T-cell (primary cell): Measurements from ENCODE around the gene ZFR. TPM values are rescaled to one million over a fixed set of nuclear protein-coding genes. Genes with fewer than 3 reads are reported as not detected.
A peak's percentile ranks its signal among the peaks of the same experiment; 100 is the strongest.
"Not testable (repeated sequence)": the region's sequence is repeated elsewhere in the genome, so short reads cannot be mapped to it uniquely, and the experiment has no call there.

ENCODE experiments used
- ATAC-seq, 4 experiments: fragments of 200-7000 bp in 3 of 4; fragments of 150-1000 bp in 1 of 4; cut with Tn5 transposase; replicated peaks in 1 of 4; 1 replicate in 3 of 4; 2 replicates in 1 of 4; pipeline ENCODE4 v1.10.0; 2021; ENCODE audit warnings: moderate library complexity in 3 of 4, mild to moderate bottlenecking in 2 of 4, moderate number of reproducible peaks in 1 of 4
- CTCF ChIA-PET, 2 donors: fragments of 300-600 bp; sonication (Branson Sonifier 250); formaldehyde crosslinking; loops; one replicate each; lab custom pipeline; 2022; ENCODE audit warnings: antibody characterized with exemption in 2 of 2; lab: Charles Lee
- POLR2A ChIA-PET, 2 donors: fragments of 300-600 bp; sonication (Branson Sonifier 250); formaldehyde crosslinking; loops; one replicate each; lab custom pipeline; 2022; ENCODE audit warnings: antibody characterized with exemption in 2 of 2; lab: Charles Lee
- DNase-seq, 35 experiments: peaks; one replicate each; pipeline versions ENCODE4 v3.0.0 to v3.0.0-alpha.2; 2013 to 2023
- H3K27ac ChIP-seq: one replicate; pipeline ENCODE4 v1.5.1; 2013; ENCODE audit warnings: low read length
- H3K27me3 ChIP-seq, 2 experiments: replicated peaks in 1 of 2; 1 replicate in 1 of 2; 2 replicates in 1 of 2; pipeline versions ENCODE4 v1.6.1 to v1.7.0; 2013; ENCODE audit warnings: low read length in 1 of 2, mixed read lengths in 1 of 2; ENCODE audit not compliant: control insufficient read depth in 2 of 2, insufficient read depth in 2 of 2; ENCODE audit errors: extremely low read depth in 1 of 2
- H3K36me3 ChIP-seq, 2 donors: 1 replicate in 1 of 2; 2 replicates in 1 of 2; pipeline versions ENCODE4 v1.6.1 to v1.7.0; 2013; ENCODE audit warnings: low read length in 1 of 2; ENCODE audit not compliant: control insufficient read depth in 2 of 2, insufficient read depth in 1 of 2; ENCODE audit errors: extremely low read depth in 1 of 2
- H3K4me1 ChIP-seq, 2 experiments: 1 replicate in 1 of 2; 2 replicates in 1 of 2; pipeline versions ENCODE4 v1.6.1 to v1.7.0; 2013; ENCODE audit warnings: low read length in 2 of 2, mixed read lengths in 1 of 2; ENCODE audit not compliant: insufficient read depth in 2 of 2, control insufficient read depth in 1 of 2; ENCODE audit errors: extremely low read depth in 1 of 2
- H3K4me3 ChIP-seq, 2 donors: 1 replicate in 1 of 2; 2 replicates in 1 of 2; pipeline versions ENCODE4 v1.5.1 to v1.7.0; 2013; ENCODE audit warnings: mild to moderate bottlenecking in 2 of 2, low read length in 1 of 2, moderate library complexity in 1 of 2; ENCODE audit not compliant: control insufficient read depth in 1 of 2; ENCODE audit errors: extremely low read depth in 1 of 2
- H3K9me3 ChIP-seq: 2 replicates; pipeline ENCODE4 v1.7.0; 2013
- H3K27ac Mint-ChIP-seq, 2 donors: one replicate each; pipeline ENCODE4 v1.8.0; 2020 to 2021; ENCODE audit warnings: mild to moderate bottlenecking in 2 of 2, mixed read lengths in 2 of 2
- H3K27me3 Mint-ChIP-seq, 2 donors: one replicate each; pipeline ENCODE4 v1.8.0; 2021 to 2022; ENCODE audit warnings: mixed read lengths in 2 of 2
- H3K36me3 Mint-ChIP-seq: one replicate; pipeline ENCODE4 v1.8.0; 2021; ENCODE audit warnings: mixed read lengths
- H3K4me1 Mint-ChIP-seq, 3 donors: one replicate each; pipeline ENCODE4 v1.8.0; 2020 to 2022; ENCODE audit warnings: mixed read lengths in 3 of 3, mild to moderate bottlenecking in 1 of 3
- H3K4me3 Mint-ChIP-seq, 3 donors: one replicate each; pipeline ENCODE4 v1.8.0; 2020 to 2022; ENCODE audit warnings: mild to moderate bottlenecking in 3 of 3, mixed read lengths in 3 of 3, moderate library complexity in 3 of 3
- H3K9me3 Mint-ChIP-seq, 3 donors: one replicate each; pipeline ENCODE4 v1.8.0; 2020 to 2022; ENCODE audit warnings: mixed read lengths in 3 of 3
- WGBS: methylation state at CpG from one replicate; pipeline ENCODE4 v1.1.5; 2013; ENCODE audit warnings: missing lambda C conversion rate; ENCODE audit not compliant: insufficient coverage; 5-methylcytosine and 5-hydroxymethylcytosine counted together
- total RNA-seq, 35 experiments: library from RNA in 6 of 35; stranded (reverse) in 6 of 35; fragments of 120-200 nt in 1 of 35; gene quantifications; one replicate each; pipeline versions ENCODE4 v1.2.1 to v1.2.4 and lab custom pipeline; 2013 to 2026

The ZFR gene
- total RNA-seq, 5 donors from 2014 or later (not counting 1 experiment from before 2014, with no cell fraction given) = 50.1 to 55.9 (median 54.2) TPM

DNA sequence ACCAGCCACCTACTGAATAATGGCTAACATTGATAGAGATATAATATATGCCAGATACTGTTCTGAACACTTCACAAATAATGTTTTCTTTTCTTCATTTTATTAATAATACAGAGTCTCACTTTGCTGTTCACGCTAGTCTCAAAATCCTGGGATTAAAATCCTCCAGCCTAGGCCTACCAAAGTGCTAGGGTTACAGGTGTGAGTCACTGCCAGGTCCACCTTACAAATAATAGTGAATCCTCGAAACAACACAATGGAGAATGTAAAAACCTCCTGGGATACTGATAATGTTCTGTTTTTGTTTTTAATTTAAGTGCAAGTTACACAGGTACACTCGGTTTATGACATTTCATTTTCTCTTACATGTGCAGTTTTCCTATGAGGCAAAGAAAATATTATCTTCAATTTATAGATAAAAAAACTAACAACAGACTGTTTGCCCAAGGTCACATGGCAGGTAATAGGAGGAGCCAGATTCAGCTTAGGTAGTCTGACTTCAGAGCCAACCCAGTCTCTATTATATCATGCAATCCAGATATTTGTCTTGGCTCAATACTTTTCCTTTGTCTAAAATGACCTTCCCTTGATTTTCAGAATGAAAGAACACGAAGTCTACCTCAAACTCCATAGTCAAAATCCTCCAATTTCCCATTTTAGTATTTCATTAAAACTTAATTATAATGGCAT, 7.8 kb downstream of the ZFR start:
- H3K4me3 ChIP-seq = no peak overlapping the region
- DNase-seq (no peak), ATAC-seq (no peak)
- Mint-ChIP-seq H3K27me3 (no peaks in the 10 kb centered on the region), H3K9me3 (no peaks in the 10 kb centered on the region), H3K4me1 (peaks cover 74 to 83% (median 78%) of the 10 kb centered on the region in 3 donors), H3K36me3 (peaks cover 10% of the 10 kb centered on the region), H3K27ac (no peak overlapping the region), H3K4me3 (no peak overlapping the region)
- H3K4me1 ChIP-seq = peaks cover 2 to 21% of the 10 kb centered on the region in 2 experiments
- ChIA-PET POLR2A (no interaction called here), CTCF (interaction anchor here in 1 of 2 donors (0.7 to 1.0 kb wide), 2 partner anchors 153 to 210 kb away, joined by 3 to 4 read pairs; no protein-coding TSS in a partner anchor)
- peaks cover 0 to 6% of the 10 kb centered on the region in 2 donors for H3K36me3 ChIP-seq
- no CpG with 5 or more reads among the region's 4 CpGs for WGBS
- no peaks in the 10 kb centered on the region for H3K27me3 ChIP-seq
- H3K9me3 ChIP-seq = no peaks in the 10 kb centered on the region
- H3K27ac ChIP-seq = no peak overlapping the region

DNA sequence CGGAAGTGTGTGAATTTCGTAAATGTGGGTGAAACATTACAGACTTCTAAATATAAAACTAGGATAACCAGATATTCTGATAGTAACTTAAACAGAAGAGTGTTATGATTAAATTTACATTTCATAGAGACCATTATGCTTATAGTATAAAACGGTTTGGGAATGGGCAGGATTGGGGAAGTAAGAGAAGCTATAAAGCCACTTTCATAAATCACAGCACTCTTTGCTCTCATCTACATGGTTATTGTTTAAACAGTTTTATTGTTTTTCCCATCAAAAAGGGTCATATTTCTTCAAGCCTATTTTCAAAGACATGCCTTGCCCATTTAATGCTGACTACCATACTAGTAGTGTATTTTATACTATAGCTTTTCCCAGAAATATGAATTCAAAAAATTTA, 9.2 kb downstream of the ZFR start:
- H3K27ac Mint-ChIP-seq = no peak overlapping the region
- CTCF ChIA-PET = interaction anchor here (0.6 to 0.9 kb wide), 3 partner anchors 25 to 155 kb away, joined by 3 to 4 read pairs (median 3); no protein-coding TSS in a partner anchor
- ATAC-seq (no peak), DNase-seq (no peak)
- Histone ChIP-seq H3K27ac (no peak overlapping the region), H3K4me1 (peaks cover 2 to 20% of the 10 kb centered on the region in 2 experiments), H3K9me3 (no peaks in the 10 kb centered on the region), H3K36me3 (peaks cover 0 to 6% of the 10 kb centered on the region in 2 donors), H3K27me3 (no peaks in the 10 kb centered on the region), H3K4me3 (no peak overlapping the region)
- WGBS = no CpG with 5 or more reads among the region's 3 CpGs
- POLR2A ChIA-PET = interaction anchor here (0.6 to 0.7 kb wide), 4 partner anchors 9 to 153 kb away, joined by 3 to 5 read pairs (median 3); partner anchors contain the start of gene ZFR (in 1 of the 2)
- H3K9me3 Mint-ChIP-seq = no peaks in the 10 kb centered on the region
- H3K27me3 Mint-ChIP-seq = no peaks in the 10 kb centered on the region
- no peak overlapping the region for H3K4me3 Mint-ChIP-seq
- peaks cover 79 to 83% (median 80%) of the 10 kb centered on the region in 3 donors for H3K4me1 Mint-ChIP-seq
- peaks cover 10% of the 10 kb centered on the region for H3K36me3 Mint-ChIP-seq

DNA sequence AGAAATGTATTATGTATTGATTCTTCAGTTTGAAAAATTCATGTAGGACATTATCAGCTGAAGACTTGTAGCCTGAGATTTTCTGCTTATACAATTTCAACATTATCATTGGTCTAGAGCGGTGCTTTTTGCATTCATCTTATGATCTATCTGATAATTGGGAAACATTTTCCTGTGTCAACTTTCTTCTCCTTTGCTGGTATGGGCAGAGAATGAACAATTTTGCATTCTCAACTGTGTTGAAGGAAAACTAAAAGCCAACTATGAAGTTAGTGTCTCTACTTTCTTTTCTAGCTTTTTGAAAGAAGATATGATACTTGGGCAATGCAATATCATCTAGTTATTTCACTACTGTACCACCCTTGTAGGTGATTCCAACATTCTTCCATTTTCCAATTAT, 10.3 kb downstream of the ZFR start:
- H3K27me3 ChIP-seq = no peaks in the 10 kb centered on the region
- H3K4me1 ChIP-seq = peaks cover 0 to 15% of the 10 kb centered on the region in 2 experiments
- H3K4me3 ChIP-seq = no peak overlapping the region
- Mint-ChIP-seq H3K4me1 (peaks cover 79 to 84% (median 83%) of the 10 kb centered on the region in 3 donors), H3K4me3 (no peak overlapping the region), H3K36me3 (peaks cover 14% of the 10 kb centered on the region), H3K27me3 (no peaks in the 10 kb centered on the region), H3K27ac (no peak overlapping the region), H3K9me3 (no peaks in the 10 kb centered on the region)
- ATAC-seq = no peak
- CTCF ChIA-PET = no interaction called here
- DNase-seq = no peak
- POLR2A ChIA-PET = no interaction called here
- peaks cover 0 to 7% of the 10 kb centered on the region in 2 donors for H3K36me3 ChIP-seq
- no peaks in the 10 kb centered on the region for H3K9me3 ChIP-seq
- H3K27ac ChIP-seq = no peak overlapping the region
- no CpG with 5 or more reads among the region's 1 CpG for WGBS

- Mint-ChIP-seq H3K9me3 (no peaks in the 10 kb centered on the region), H3K27me3 (no peaks in the 10 kb centered on the region), H3K27ac (no peak overlapping the region), H3K4me3 (no peak overlapping the region), H3K4me1 (peaks cover 69 to 78% (median 77%) of the 10 kb centered on the region in 3 donors), H3K36me3 (peaks cover 27% of the 10 kb centered on the region)
- Histone ChIP-seq H3K27ac (no peak overlapping the region), H3K9me3 (no peaks in the 10 kb centered on the region), H3K4me1 (peaks cover 0 to 15% of the 10 kb centered on the region in 2 experiments), H3K27me3 (no peaks in the 10 kb centered on the region), H3K4me3 (no peak overlapping the region), H3K36me3 (peaks cover 0 to 13% of the 10 kb centered on the region in 2 donors)
- no peak for ATAC-seq
- POLR2A ChIA-PET = interaction anchor here (0.6 to 0.7 kb wide), 2 partner anchors 46 to 174 kb away, joined by 3 to 4 read pairs; no protein-coding TSS in a partner anchor
- no peak for DNase-seq
- 90% methylated on average over 2 of the region's 3 CpGs for WGBS
- CTCF ChIA-PET = interaction anchor here in 1 of 2 donors (2.3 kb wide), 1 partner anchor 157 kb away, joined by 7 read pairs; no protein-coding TSS in a partner anchor
These were observed 11.9 kb downstream of the ZFR start for GRCh38 chr5:32432633-32433032.

GRCh38 chr5:32430825-32431224, 13.7 kb downstream of the ZFR start:
- CTCF ChIA-PET = interaction anchor here in 1 of 2 donors (1.4 to 2.3 kb wide), 2 partner anchors 30 to 159 kb away, joined by 3 to 7 read pairs; no protein-coding TSS in a partner anchor
- H3K27me3 ChIP-seq, ATAC-seq, H3K4me3 Mint-ChIP-seq, H3K9me3 Mint-ChIP-seq, POLR2A ChIA-PET, H3K9me3 ChIP-seq, DNase-seq, H3K27me3 Mint-ChIP-seq, H3K4me3 ChIP-seq, H3K27ac ChIP-seq: not testable (repeated sequence)
- peak overlapping the region in 1 of 2 donors; percentile 15 for H3K27ac Mint-ChIP-seq
- H3K36me3 Mint-ChIP-seq = peaks cover 36% of the 10 kb centered on the region
- peaks cover 56 to 76% (median 72%) of the 10 kb centered on the region in 3 donors for H3K4me1 Mint-ChIP-seq
- Histone ChIP-seq H3K36me3 (peaks cover 4 to 20% of the 10 kb centered on the region in 2 donors), H3K4me1 (peaks cover 0 to 15% of the 10 kb centered on the region in 2 experiments)
- WGBS = 82% methylated on average over 2 of the region's 4 CpGs

DNA sequence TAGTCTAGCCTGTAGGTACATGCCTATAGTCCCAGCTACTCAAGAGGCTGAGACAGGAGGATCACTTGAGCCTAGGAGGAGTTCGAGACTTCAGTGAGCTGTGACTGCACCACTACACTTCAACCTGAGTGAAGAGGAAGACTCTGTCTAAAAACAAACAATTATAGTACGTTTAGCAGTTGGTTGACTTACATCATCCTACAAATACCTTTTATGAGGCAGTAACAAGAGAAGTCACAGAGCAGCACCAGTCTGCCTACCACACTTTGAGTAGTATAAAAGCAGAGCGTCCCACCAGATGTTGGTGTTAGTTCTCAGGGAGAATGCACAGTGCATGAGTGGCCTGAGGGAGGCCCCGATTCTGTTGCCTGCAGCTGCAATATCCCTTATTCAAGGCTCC, 16.1 kb downstream of the ZFR start:
- no CpG with 5 or more reads among the region's 4 CpGs for WGBS
- POLR2A ChIA-PET = interaction anchor here in 1 of 2 donors (0.6 kb wide), 1 partner anchor 9 kb away, joined by 4 read pairs; no protein-coding TSS in a partner anchor
- Mint-ChIP-seq H3K36me3 (peaks cover 41% of the 10 kb centered on the region), H3K4me3 (peak overlapping the region in 1 of 3 donors; percentile 6), H3K9me3 (peaks cover 0 to 8% (median 0%) of the 10 kb centered on the region in 3 donors), H3K27me3 (no peaks in the 10 kb centered on the region), H3K4me1 (peaks cover 53 to 64% (median 63%) of the 10 kb centered on the region in 3 donors), H3K27ac (no peak overlapping the region)
- H3K4me3 ChIP-seq = no peak overlapping the region
- DNase-seq = no peak
- no peaks in the 10 kb centered on the region for H3K9me3 ChIP-seq
- CTCF ChIA-PET = interaction anchor here in 1 of 2 donors (1.4 kb wide), 1 partner anchor 162 kb away, joined by 4 read pairs; no protein-coding TSS in a partner anchor
- H3K36me3 ChIP-seq = peaks cover 4 to 20% of the 10 kb centered on the region in 2 donors
- H3K27ac ChIP-seq = no peak overlapping the region
- ATAC-seq = no peak
- H3K4me1 ChIP-seq = peaks cover 0 to 11% of the 10 kb centered on the region in 2 experiments
- no peaks in the 10 kb centered on the region for H3K27me3 ChIP-seq
